Loucy (cell line): ENCODE data around the gene MAN1C1.

Experiments
- CTCF ChIP-seq: fragments of 200-600 bp; sonication (generic); conservative IDR thresholded peaks from 2 replicates; pipeline ENCODE4 v1.5.1; 2014; ENCODE audit warnings: mild to moderate bottlenecking, antibody characterized with exemption, low read length
- EZH2phosphoT487 ChIP-seq: fragments of 200-600 bp; IDR thresholded peaks from 2 replicates; pipeline ENCODE4 v1.6.1; 2018; ENCODE audit warnings: antibody characterized with exemption, mild to moderate bottlenecking, moderate library complexity, borderline replicate concordance

DNA sequence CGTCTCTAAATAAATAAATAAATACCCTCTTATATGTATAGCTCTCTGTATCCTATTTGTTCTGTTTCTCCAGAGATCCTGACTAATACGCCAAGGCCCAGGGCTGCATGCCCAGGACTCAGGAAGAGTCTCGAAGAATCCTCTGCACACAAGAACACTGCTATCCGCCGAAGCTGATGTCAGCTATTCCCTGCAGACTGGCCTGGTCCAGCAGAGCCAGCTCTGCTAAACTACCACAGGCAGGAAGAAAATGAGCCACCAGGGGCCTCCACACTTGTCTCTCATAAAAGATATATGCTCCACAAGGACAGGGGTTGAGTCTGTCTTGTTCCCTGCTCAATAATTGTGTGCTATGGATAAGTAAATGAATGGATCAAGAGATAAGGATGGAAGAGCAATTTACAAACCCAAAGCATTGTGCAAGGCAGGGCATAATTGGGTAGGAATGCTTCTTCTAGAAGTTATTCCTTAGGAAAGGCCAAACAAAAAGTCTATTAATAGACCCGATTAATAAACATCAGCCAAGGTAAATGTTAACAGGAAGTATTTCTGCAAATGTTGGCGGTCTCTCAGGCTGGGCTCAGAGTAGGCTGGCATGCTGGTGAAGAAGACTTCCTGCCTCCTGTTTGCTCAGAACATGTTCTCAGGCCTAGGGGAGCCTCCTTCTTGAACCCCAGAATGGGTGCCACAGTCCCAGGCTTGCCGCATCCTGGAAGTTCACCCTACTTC lies 26.3 kb upstream of the MAN1C1 start:
- TF ChIP-seq CTCF, result no peak; the same call in 1 of the 2 replicates
- no peak for TF ChIP-seq EZH2phosphoT487
